Measurements from ENCODE around the gene BICC1. TPM values are rescaled to one million over a fixed set of nuclear protein-coding genes. Genes with fewer than 3 reads are reported as not detected.
A peak's percentile ranks its signal among the peaks of the same experiment; 100 is the strongest.

BICC1 gene
- total RNA-seq, 1 donor from 2014 or later, result 1.1 TPM

DNA sequence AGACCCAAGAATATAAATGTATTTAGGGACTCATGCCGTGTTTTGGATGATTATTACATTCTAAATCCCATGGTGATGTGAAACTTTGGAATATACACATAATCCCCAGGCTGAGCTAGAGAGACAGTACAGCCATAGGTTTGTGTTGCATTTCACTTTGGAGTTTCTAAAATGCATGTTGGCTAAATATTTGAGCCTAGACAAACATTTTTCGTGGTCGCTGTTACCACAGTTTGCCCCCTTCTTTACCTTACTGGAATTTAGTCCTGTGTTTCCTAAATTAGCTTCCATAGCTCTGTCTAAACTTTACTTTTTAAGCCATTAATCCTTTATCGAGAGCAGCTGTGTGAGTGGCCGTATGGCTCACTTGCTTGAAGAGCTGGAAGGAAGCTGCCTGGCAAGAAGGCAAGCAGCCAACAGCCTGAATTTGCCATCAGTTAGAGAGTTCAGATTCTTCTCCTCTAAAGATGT, 192.0 kb downstream of the BICC1 start:
- Mint-ChIP-seq H3K36me3 (ENCODE audit: low read depth, unreplicated experiment) (no peaks in the 10 kb centered on the region), H3K27ac (ENCODE audit: unreplicated experiment) (no peak overlapping the region), H3K9me3 (ENCODE audit: unreplicated experiment) (no peaks in the 10 kb centered on the region), H3K27me3 (ENCODE audit: unreplicated experiment) (no peaks in the 10 kb centered on the region), H3K4me1 (ENCODE audit: unreplicated experiment) (no peaks in the 10 kb centered on the region), H3K4me3 (ENCODE audit: unreplicated experiment) (no peak overlapping the region)
- TF ChIP-seq, protein P1, sequence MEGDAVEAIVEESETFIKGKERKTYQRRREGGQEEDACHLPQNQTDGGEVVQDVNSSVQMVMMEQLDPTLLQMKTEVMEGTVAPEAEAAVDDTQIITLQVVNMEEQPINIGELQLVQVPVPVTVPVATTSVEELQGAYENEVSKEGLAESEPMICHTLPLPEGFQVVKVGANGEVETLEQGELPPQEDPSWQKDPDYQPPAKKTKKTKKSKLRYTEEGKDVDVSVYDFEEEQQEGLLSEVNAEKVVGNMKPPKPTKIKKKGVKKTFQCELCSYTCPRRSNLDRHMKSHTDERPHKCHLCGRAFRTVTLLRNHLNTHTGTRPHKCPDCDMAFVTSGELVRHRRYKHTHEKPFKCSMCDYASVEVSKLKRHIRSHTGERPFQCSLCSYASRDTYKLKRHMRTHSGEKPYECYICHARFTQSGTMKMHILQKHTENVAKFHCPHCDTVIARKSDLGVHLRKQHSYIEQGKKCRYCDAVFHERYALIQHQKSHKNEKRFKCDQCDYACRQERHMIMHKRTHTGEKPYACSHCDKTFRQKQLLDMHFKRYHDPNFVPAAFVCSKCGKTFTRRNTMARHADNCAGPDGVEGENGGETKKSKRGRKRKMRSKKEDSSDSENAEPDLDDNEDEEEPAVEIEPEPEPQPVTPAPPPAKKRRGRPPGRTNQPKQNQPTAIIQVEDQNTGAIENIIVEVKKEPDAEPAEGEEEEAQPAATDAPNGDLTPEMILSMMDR (IDR thresholded peaks at IDR 0.05; ENCODE audit: unreplicated experiment), result no peak
- DNase-seq (ENCODE audit: low spot score), result no peak

DNA sequence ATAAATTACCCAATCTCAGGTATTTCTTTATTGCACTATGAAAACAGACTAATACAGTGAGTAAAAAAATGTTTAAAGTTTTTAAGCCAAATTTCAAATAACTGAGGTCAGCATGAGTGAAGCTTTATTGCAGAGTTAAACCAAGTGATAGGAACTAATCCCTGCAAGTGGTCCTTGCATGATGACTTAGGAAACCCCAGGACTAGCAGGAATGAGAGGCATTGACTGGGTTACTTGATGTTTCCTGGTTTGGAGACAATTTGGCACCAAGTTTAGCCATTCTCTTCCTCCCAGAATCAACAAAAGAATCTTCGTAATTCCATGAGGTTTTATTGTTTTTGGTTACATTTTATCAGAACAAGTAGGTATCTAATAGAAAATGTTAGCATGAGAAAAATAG, 194.2 kb downstream of the BICC1 start:
- H3K27ac Mint-ChIP-seq (ENCODE audit: unreplicated experiment), result no peak overlapping the region
- no peak for DNase-seq (ENCODE audit: low spot score)
- TF ChIP-seq, protein P1 (IDR thresholded peaks at IDR 0.05; ENCODE audit: unreplicated experiment), result no peak
- H3K4me3 Mint-ChIP-seq (ENCODE audit: unreplicated experiment), result no peak overlapping the region
- no peaks in the 10 kb centered on the region for H3K4me1 Mint-ChIP-seq (ENCODE audit: unreplicated experiment)
- H3K36me3 Mint-ChIP-seq (ENCODE audit: low read depth, unreplicated experiment), result no peaks in the 10 kb centered on the region
- no peaks in the 10 kb centered on the region for H3K27me3 Mint-ChIP-seq (ENCODE audit: unreplicated experiment)
- H3K9me3 Mint-ChIP-seq (ENCODE audit: unreplicated experiment), result no peaks in the 10 kb centered on the region

DNA sequence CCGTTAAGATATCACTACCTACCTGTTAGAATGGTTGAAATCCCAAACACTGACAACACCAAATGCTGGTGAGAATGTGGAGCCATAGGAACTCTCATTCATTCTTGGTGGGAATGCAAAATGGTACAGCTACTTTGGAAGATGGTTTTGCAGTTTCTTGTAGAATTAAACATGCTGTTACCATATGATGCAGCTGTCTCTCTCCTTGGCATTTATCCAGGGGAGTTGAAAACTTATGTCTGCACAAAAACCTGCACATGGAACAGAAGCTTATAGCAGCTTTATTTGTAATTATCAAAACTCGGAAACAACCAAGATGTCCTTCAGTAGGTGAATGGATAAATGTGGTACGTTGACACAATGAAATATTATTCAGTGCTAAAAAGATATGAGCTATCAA, 199.5 kb downstream of the BICC1 start:
- no peak for DNase-seq (ENCODE audit: low spot score)
- no peaks in the 10 kb centered on the region for H3K9me3 Mint-ChIP-seq (ENCODE audit: unreplicated experiment)
- no peak overlapping the region for H3K27ac Mint-ChIP-seq (ENCODE audit: unreplicated experiment)
- peaks cover 2% of the 10 kb centered on the region for H3K27me3 Mint-ChIP-seq (ENCODE audit: unreplicated experiment)
- no peaks in the 10 kb centered on the region for H3K36me3 Mint-ChIP-seq (ENCODE audit: low read depth, unreplicated experiment)
- no peaks in the 10 kb centered on the region for H3K4me1 Mint-ChIP-seq (ENCODE audit: unreplicated experiment)
- H3K4me3 Mint-ChIP-seq (ENCODE audit: unreplicated experiment), result no peak overlapping the region
- TF ChIP-seq, protein P1 (IDR thresholded peaks at IDR 0.05; ENCODE audit: unreplicated experiment), result no peak

DNA sequence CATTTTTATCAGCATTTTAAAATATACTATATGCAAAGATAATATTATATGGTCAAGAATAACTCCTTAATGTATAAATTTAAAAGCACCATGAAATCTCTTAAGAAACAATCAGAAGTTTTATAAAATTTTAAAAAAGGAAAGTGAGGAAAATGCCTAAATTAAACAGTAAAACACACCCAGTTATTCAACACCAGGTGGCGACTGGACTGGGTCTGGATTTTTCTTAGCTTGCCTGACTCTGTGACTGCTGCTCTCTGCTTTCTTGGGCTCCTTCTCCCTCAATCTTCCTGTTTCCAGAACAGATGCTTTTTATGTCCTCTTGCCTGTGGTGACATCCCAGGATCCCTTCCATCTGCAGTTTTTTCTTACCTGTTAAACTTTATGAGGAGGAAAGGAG, 200.3 kb downstream of the BICC1 start:
- Mint-ChIP-seq H3K27me3 (ENCODE audit: unreplicated experiment) (peaks cover 2% of the 10 kb centered on the region), H3K27ac (ENCODE audit: unreplicated experiment) (no peak overlapping the region), H3K36me3 (ENCODE audit: low read depth, unreplicated experiment) (no peaks in the 10 kb centered on the region), H3K9me3 (ENCODE audit: unreplicated experiment) (no peaks in the 10 kb centered on the region), H3K4me3 (ENCODE audit: unreplicated experiment) (no peak overlapping the region), H3K4me1 (ENCODE audit: unreplicated experiment) (no peaks in the 10 kb centered on the region)
- TF ChIP-seq, protein P1 (IDR thresholded peaks at IDR 0.05; ENCODE audit: unreplicated experiment), result peak; percentile 34
- no peak for DNase-seq (ENCODE audit: low spot score)

DNA sequence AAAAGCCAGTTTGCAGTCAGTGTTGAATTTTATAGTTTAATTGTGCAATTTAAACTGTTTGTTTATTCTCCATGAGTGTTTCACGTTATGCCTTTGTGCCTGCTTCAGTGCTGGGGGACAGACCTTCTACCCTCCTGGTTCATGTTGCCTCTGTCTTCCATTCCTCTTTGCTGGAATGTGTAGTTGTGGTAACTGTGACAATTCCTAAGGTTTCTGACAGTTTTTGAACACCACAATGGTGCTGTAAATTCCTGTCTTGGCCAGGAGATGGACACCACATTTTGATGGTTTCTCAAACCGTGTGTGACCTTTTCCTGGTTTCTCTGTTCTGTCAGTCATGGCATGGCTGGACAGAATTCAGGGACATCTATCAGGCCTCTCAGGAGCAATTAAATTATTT, 201.7 kb downstream of the BICC1 start:
- no peaks in the 10 kb centered on the region for H3K36me3 Mint-ChIP-seq (ENCODE audit: low read depth, unreplicated experiment)
- TF ChIP-seq, protein P1 (IDR thresholded peaks at IDR 0.05; ENCODE audit: unreplicated experiment), result no peak
- H3K4me1 Mint-ChIP-seq (ENCODE audit: unreplicated experiment), result no peaks in the 10 kb centered on the region

More for the DNA sequence above, 201.7 kb downstream of the BICC1 start:
- Mint-ChIP-seq H3K4me3 (ENCODE audit: unreplicated experiment) (no peak overlapping the region), H3K27ac (ENCODE audit: unreplicated experiment) (no peak overlapping the region), H3K9me3 (ENCODE audit: unreplicated experiment) (no peaks in the 10 kb centered on the region), H3K27me3 (ENCODE audit: unreplicated experiment) (peaks cover 2% of the 10 kb centered on the region)
- no peak for DNase-seq (ENCODE audit: low spot score)
